ENCODE data around the gene NOS3.

Gene NOS3

GRCh38 chr7:150990416-150991186, at the start of gene NOS3:
Gene NOS3, plus strand, starts transcription at chr7:150991017. Its CDS starts 2,787 bp downstream, at chr7:150993804.
- DNase-seq (ENCODE audit: low read depth, low spot score): no peak

GRCh38 chr7:150941351-150942000, 49.3 kb upstream of the NOS3 start:
- DNase-seq (ENCODE audit: low read depth, low spot score): no peak

GRCh38 chr7:150942001-150942590, 48.7 kb upstream of the NOS3 start:
- no peak for DNase-seq (ENCODE audit: low read depth, low spot score)

GRCh38 chr7:150942591-150943452, 48.0 kb upstream of the NOS3 start:
- no peak for DNase-seq (ENCODE audit: low read depth, low spot score)

- DNase-seq (ENCODE audit: low read depth, low spot score): no peak
Observed at GRCh38 chr7:150943453-150943814, 47.4 kb upstream of the NOS3 start.

GRCh38 chr7:150944066-150945042, 46.5 kb upstream of the NOS3 start:
- DNase-seq (ENCODE audit: low read depth, low spot score): no peak

- DNase-seq (ENCODE audit: low read depth, low spot score): no peak
Observed at GRCh38 chr7:150945171-150945852, 45.5 kb upstream of the NOS3 start.

- no peak for DNase-seq (ENCODE audit: low read depth, low spot score)
Observed at GRCh38 chr7:150945853-150946420, 44.9 kb upstream of the NOS3 start.

- DNase-seq (ENCODE audit: low read depth, low spot score): no peak
Observed at GRCh38 chr7:150946421-150947240, 44.2 kb upstream of the NOS3 start.

GRCh38 chr7:150947241-150947745, 43.5 kb upstream of the NOS3 start:
- DNase-seq (ENCODE audit: low read depth, low spot score): no peak

GRCh38 chr7:150947761-150948651, 42.8 kb upstream of the NOS3 start:
- DNase-seq (ENCODE audit: low read depth, low spot score): no peak

GRCh38 chr7:150948791-150949251, 42.0 kb upstream of the NOS3 start:
- DNase-seq (ENCODE audit: low read depth, low spot score): no peak

- DNase-seq (ENCODE audit: low read depth, low spot score): no peak
Observed at GRCh38 chr7:150949564-150949963, 41.3 kb upstream of the NOS3 start.

GRCh38 chr7:150949971-150950491, 40.8 kb upstream of the NOS3 start:
- DNase-seq (ENCODE audit: low read depth, low spot score): no peak

- no peak for DNase-seq (ENCODE audit: low read depth, low spot score)
Observed at GRCh38 chr7:150950496-150951180, 40.2 kb upstream of the NOS3 start.

GRCh38 chr7:150951181-150951520, 39.7 kb upstream of the NOS3 start:
- no peak for DNase-seq (ENCODE audit: low read depth, low spot score)

GRCh38 chr7:150951521-150951920, 39.3 kb upstream of the NOS3 start:
- DNase-seq (ENCODE audit: low read depth, low spot score): no peak
